ENCODE results near the gene ALOX5AP.

DNA sequence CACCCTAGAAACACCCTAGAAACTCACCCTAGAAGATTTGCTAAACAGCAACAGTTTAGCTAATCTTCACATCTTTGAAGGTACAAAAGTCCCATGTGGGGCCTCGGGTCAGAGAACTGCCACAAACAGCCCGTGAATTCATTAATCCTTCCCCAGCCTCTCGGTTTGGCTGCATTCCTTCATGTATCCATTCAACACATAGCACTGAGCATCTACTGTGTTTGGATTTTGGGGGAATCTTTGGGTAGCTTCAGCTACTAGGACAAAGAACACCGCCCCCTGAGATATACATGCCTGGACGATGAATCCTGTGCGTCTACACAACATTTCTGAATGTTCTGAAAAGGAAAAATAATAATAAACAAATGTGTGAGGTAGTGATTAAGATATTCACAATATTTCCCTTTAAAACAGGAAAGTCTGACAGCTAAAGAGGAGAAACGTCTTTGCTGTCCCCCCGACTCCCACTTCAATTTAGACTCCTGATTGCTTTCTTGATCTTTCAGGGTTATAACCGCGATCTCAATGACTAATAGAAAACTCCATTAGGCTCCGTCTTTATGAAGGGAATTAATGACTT, 63.5 kb downstream of the ALOX5AP start:
- TF ChIP-seq, protein P1, sequence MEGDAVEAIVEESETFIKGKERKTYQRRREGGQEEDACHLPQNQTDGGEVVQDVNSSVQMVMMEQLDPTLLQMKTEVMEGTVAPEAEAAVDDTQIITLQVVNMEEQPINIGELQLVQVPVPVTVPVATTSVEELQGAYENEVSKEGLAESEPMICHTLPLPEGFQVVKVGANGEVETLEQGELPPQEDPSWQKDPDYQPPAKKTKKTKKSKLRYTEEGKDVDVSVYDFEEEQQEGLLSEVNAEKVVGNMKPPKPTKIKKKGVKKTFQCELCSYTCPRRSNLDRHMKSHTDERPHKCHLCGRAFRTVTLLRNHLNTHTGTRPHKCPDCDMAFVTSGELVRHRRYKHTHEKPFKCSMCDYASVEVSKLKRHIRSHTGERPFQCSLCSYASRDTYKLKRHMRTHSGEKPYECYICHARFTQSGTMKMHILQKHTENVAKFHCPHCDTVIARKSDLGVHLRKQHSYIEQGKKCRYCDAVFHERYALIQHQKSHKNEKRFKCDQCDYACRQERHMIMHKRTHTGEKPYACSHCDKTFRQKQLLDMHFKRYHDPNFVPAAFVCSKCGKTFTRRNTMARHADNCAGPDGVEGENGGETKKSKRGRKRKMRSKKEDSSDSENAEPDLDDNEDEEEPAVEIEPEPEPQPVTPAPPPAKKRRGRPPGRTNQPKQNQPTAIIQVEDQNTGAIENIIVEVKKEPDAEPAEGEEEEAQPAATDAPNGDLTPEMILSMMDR (IDR thresholded peaks at IDR 0.05) = no peak
- no peak for TF ChIP-seq POLR2AphosphoS5 (IDR thresholded peaks at IDR 0.05)
- TF ChIP-seq EP300 (IDR thresholded peaks at IDR 0.05) = no peak
- no peak for TF ChIP-seq POLR2A (IDR thresholded peaks at IDR 0.05; ENCODE audit: low read depth)
